ENCODE data around the gene CASK.
A peak's percentile ranks its signal among the peaks of the same experiment; 100 is the strongest.

Gene CASK

GRCh38 chrX:41604177-41604576 is 319.2 kb downstream of the CASK start:
- Histone ChIP-seq H3K9me3 (ENCODE audit: low read depth, low read length) (no peaks in the 10 kb centered on the region), H3K4me3 (no peak overlapping the region), H3K9ac (ENCODE audit: insufficient read length) (no peak overlapping the region), H3K36me3 (ENCODE audit: insufficient read depth, low read length) (no peaks in the 10 kb centered on the region), H3K27ac (0 out of 2 replicates have a peak overlapping the region, but pooled peaks have one; percentile 77)
- TF ChIP-seq EZH2 (IDR thresholded peaks at IDR 0.05) (no peak), FOXP2 (optimal IDR thresholded peaks at IDR 0.05; ENCODE audit: control extremely low read depth, extremely low read length, insufficient read depth) (no peak), POLR2AphosphoS5 (IDR thresholded peaks at IDR 0.05; ENCODE audit: borderline replicate concordance, low read depth, low read length) (no peak)
- no peak for DNase-seq (ENCODE audit: low read depth, low spot score)

GRCh38 chrX:41603596-41603995 is 319.8 kb downstream of the CASK start:
- H3K27ac ChIP-seq: no peak overlapping the region
- TF ChIP-seq FOXP2 (optimal IDR thresholded peaks at IDR 0.05; ENCODE audit: control extremely low read depth, extremely low read length, insufficient read depth) (no peak), POLR2AphosphoS5 (IDR thresholded peaks at IDR 0.05; ENCODE audit: borderline replicate concordance, low read depth, low read length) (no peak), EZH2 (IDR thresholded peaks at IDR 0.05) (no peak)
- H3K9me3 ChIP-seq (ENCODE audit: low read depth, low read length): no peaks in the 10 kb centered on the region
- no peak overlapping the region for H3K9ac ChIP-seq (ENCODE audit: insufficient read length)
- no peak overlapping the region for H3K4me3 ChIP-seq
- DNase-seq (ENCODE audit: low read depth, low spot score): no peak
- H3K36me3 ChIP-seq (ENCODE audit: insufficient read depth, low read length): no peaks in the 10 kb centered on the region

- no peak overlapping the region for H3K9ac ChIP-seq (ENCODE audit: insufficient read length)
- H3K9me3 ChIP-seq (ENCODE audit: low read depth, low read length): no peaks in the 10 kb centered on the region
- 0 out of 2 replicates have a peak overlapping the region, but pooled peaks have one; percentile 34 for H3K27ac ChIP-seq
- no peak overlapping the region for H3K4me3 ChIP-seq
- no peaks in the 10 kb centered on the region for H3K36me3 ChIP-seq (ENCODE audit: insufficient read depth, low read length)
- no peak for TF ChIP-seq POLR2AphosphoS5 (IDR thresholded peaks at IDR 0.05; ENCODE audit: borderline replicate concordance, low read depth, low read length)
- no peak for TF ChIP-seq EZH2 (IDR thresholded peaks at IDR 0.05)
- no peak for TF ChIP-seq FOXP2 (optimal IDR thresholded peaks at IDR 0.05; ENCODE audit: control extremely low read depth, extremely low read length, insufficient read depth)
- no peak for DNase-seq (ENCODE audit: low read depth, low spot score)
Measured at GRCh38 chrX:41602816-41603345, 320.5 kb downstream of the CASK start.

- DNase-seq (ENCODE audit: low read depth, low spot score): no peak
- H3K27ac ChIP-seq: peak overlapping the region; percentile 9; the same call in 1 of the 2 replicates
Measured at GRCh38 chrX:41600291-41600690, 323.1 kb downstream of the CASK start.

GRCh38 chrX:41599507-41599906 is 323.8 kb downstream of the CASK start:
- Histone ChIP-seq H3K36me3 (ENCODE audit: insufficient read depth, low read length) (no peaks in the 10 kb centered on the region), H3K9ac (ENCODE audit: insufficient read length) (no peak overlapping the region), H3K27ac (no peak overlapping the region), H3K9me3 (ENCODE audit: low read depth, low read length) (no peaks in the 10 kb centered on the region), H3K4me3 (no peak overlapping the region)
- TF ChIP-seq FOXP2 (optimal IDR thresholded peaks at IDR 0.05; ENCODE audit: control extremely low read depth, extremely low read length, insufficient read depth) (no peak), POLR2AphosphoS5 (IDR thresholded peaks at IDR 0.05; ENCODE audit: borderline replicate concordance, low read depth, low read length) (no peak), EZH2 (IDR thresholded peaks at IDR 0.05) (no peak)
- no peak for DNase-seq (ENCODE audit: low read depth, low spot score)

More at GRCh38 chrX:41600291-41600690, 323.1 kb downstream of the CASK start:
- Histone ChIP-seq H3K36me3 (ENCODE audit: insufficient read depth, low read length) (no peaks in the 10 kb centered on the region), H3K9me3 (ENCODE audit: low read depth, low read length) (no peaks in the 10 kb centered on the region), H3K4me3 (no peak overlapping the region), H3K9ac (ENCODE audit: insufficient read length) (no peak overlapping the region)
- TF ChIP-seq POLR2AphosphoS5 (IDR thresholded peaks at IDR 0.05; ENCODE audit: borderline replicate concordance, low read depth, low read length): no peak
- no peak for TF ChIP-seq FOXP2 (optimal IDR thresholded peaks at IDR 0.05; ENCODE audit: control extremely low read depth, extremely low read length, insufficient read depth)
- TF ChIP-seq EZH2 (IDR thresholded peaks at IDR 0.05): no peak

GRCh38 chrX:41596596-41596995 is 326.8 kb downstream of the CASK start:
- no peak overlapping the region for H3K4me3 ChIP-seq
- DNase-seq (ENCODE audit: low read depth, low spot score): no peak
- H3K9me3 ChIP-seq (ENCODE audit: low read depth, low read length): no peaks in the 10 kb centered on the region
- H3K27ac ChIP-seq: no peak overlapping the region
- no peaks in the 10 kb centered on the region for H3K36me3 ChIP-seq (ENCODE audit: insufficient read depth, low read length)
- H3K9ac ChIP-seq (ENCODE audit: insufficient read length): no peak overlapping the region
- TF ChIP-seq FOXP2 (optimal IDR thresholded peaks at IDR 0.05; ENCODE audit: control extremely low read depth, extremely low read length, insufficient read depth): no peak
- no peak for TF ChIP-seq EZH2 (IDR thresholded peaks at IDR 0.05)
- no peak for TF ChIP-seq POLR2AphosphoS5 (IDR thresholded peaks at IDR 0.05; ENCODE audit: borderline replicate concordance, low read depth, low read length)

- no peak for DNase-seq (ENCODE audit: low read depth, low spot score)
- no peak overlapping the region for H3K9ac ChIP-seq (ENCODE audit: insufficient read length)
- H3K36me3 ChIP-seq (ENCODE audit: insufficient read depth, low read length): no peaks in the 10 kb centered on the region
- H3K27ac ChIP-seq: no peak overlapping the region
- no peaks in the 10 kb centered on the region for H3K9me3 ChIP-seq (ENCODE audit: low read depth, low read length)
- TF ChIP-seq EZH2 (IDR thresholded peaks at IDR 0.05) (no peak), POLR2AphosphoS5 (IDR thresholded peaks at IDR 0.05; ENCODE audit: borderline replicate concordance, low read depth, low read length) (no peak), FOXP2 (optimal IDR thresholded peaks at IDR 0.05; ENCODE audit: control extremely low read depth, extremely low read length, insufficient read depth) (no peak)
- no peak overlapping the region for H3K4me3 ChIP-seq
Measured at GRCh38 chrX:41594634-41595033, 328.7 kb downstream of the CASK start.

- Histone ChIP-seq H3K4me3 (no peak overlapping the region), H3K9ac (ENCODE audit: insufficient read length) (no peak overlapping the region)
Measured at GRCh38 chrX:41591906-41592305, 331.4 kb downstream of the CASK start.

GRCh38 chrX:41590641-41591040 is 332.7 kb downstream of the CASK start:
- TF ChIP-seq EZH2 (IDR thresholded peaks at IDR 0.05) (no peak), FOXP2 (optimal IDR thresholded peaks at IDR 0.05; ENCODE audit: control extremely low read depth, extremely low read length, insufficient read depth) (no peak), POLR2AphosphoS5 (IDR thresholded peaks at IDR 0.05; ENCODE audit: borderline replicate concordance, low read depth, low read length) (no peak)
- no peak overlapping the region for H3K27ac ChIP-seq
- H3K4me3 ChIP-seq: no peak overlapping the region

More at GRCh38 chrX:41591906-41592305, 331.4 kb downstream of the CASK start:
- TF ChIP-seq EZH2 (IDR thresholded peaks at IDR 0.05): no peak
- TF ChIP-seq FOXP2 (optimal IDR thresholded peaks at IDR 0.05; ENCODE audit: control extremely low read depth, extremely low read length, insufficient read depth): no peak
- no peak for TF ChIP-seq POLR2AphosphoS5 (IDR thresholded peaks at IDR 0.05; ENCODE audit: borderline replicate concordance, low read depth, low read length)
- no peaks in the 10 kb centered on the region for H3K9me3 ChIP-seq (ENCODE audit: low read depth, low read length)
- no peaks in the 10 kb centered on the region for H3K36me3 ChIP-seq (ENCODE audit: insufficient read depth, low read length)
- DNase-seq (ENCODE audit: low read depth, low spot score): no peak
- H3K27ac ChIP-seq: no peak overlapping the region

More at GRCh38 chrX:41590641-41591040, 332.7 kb downstream of the CASK start:
- no peak overlapping the region for H3K9ac ChIP-seq (ENCODE audit: insufficient read length)
- H3K36me3 ChIP-seq (ENCODE audit: insufficient read depth, low read length): no peaks in the 10 kb centered on the region
- H3K9me3 ChIP-seq (ENCODE audit: low read depth, low read length): no peaks in the 10 kb centered on the region
- no peak for DNase-seq (ENCODE audit: low read depth, low spot score)
